ENCODE data around the gene MDH2. TPM values are rescaled to one million over a fixed set of nuclear protein-coding genes. Genes with fewer than 3 reads are reported as not detected.
"Not testable (repeated sequence)": the region's sequence is repeated elsewhere in the genome, so short reads cannot be mapped to it uniquely, and the experiment has no call there.

The MDH2 gene
- total and polyA plus RNA-seq, 8 donors, result 138 to 180 (median 156) TPM

- Histone ChIP-seq H3K4me3 (no peak overlapping the region), H3K4me1 (peaks cover 11 to 39% of the 10 kb centered on the region in 2 donors), H3K9me3 (no peaks in the 10 kb centered on the region), H3K36me3 (peaks cover 0 to 34% of the 10 kb centered on the region in 2 donors), H3K27me3 (no peaks in the 10 kb centered on the region), H3K27ac (peak overlapping the region in 1 of 2 donors; percentile 1)
- intact Hi-C loops (cut with DNase I), result no loop called here
- ATAC-seq (peak; percentile 44), DNase-seq (peak in 1 of 4 donors; percentile 58)
- TF ChIP-seq CTCF (IDR thresholded peaks at IDR 0.05), result no peak
These were observed 36.5 kb upstream of the MDH2 start for GRCh38 chr7:76011442-76011861.

- DNase-seq (no peak), ATAC-seq (no peak)
- no peaks in the 10 kb centered on the region for H3K9me3 ChIP-seq
- peaks cover 0 to 53% of the 10 kb centered on the region in 2 donors for H3K36me3 ChIP-seq
- peaks cover 0 to 15% of the 10 kb centered on the region in 2 donors for H3K4me1 ChIP-seq
- H3K27me3 ChIP-seq, result no peaks in the 10 kb centered on the region
- intact Hi-C loops (cut with DNase I), result no loop called here
- H3K27ac ChIP-seq, result no peak overlapping the region
- TF ChIP-seq CTCF (IDR thresholded peaks at IDR 0.05), result no peak
- H3K4me3 ChIP-seq, result no peak overlapping the region
These were observed 31.5 kb upstream of the MDH2 start for GRCh38 chr7:76016191-76016947.

GRCh38 chr7:76018520-76018919 is 29.4 kb upstream of the MDH2 start:
- H3K27me3 ChIP-seq; intact Hi-C loops (cut with DNase I); DNase-seq; H3K9me3 ChIP-seq; ATAC-seq; H3K27ac ChIP-seq; H3K4me3 ChIP-seq: not testable (repeated sequence)
- Histone ChIP-seq H3K4me1 (peaks cover 0 to 23% of the 10 kb centered on the region in 2 donors), H3K36me3 (peaks cover 0 to 46% of the 10 kb centered on the region in 2 donors)

GRCh38 chr7:76020031-76020714 is 27.7 kb upstream of the MDH2 start:
- peak; percentile 81 to 95 for TF ChIP-seq CTCF (IDR thresholded peaks at IDR 0.05)
- no peaks in the 10 kb centered on the region for H3K9me3 ChIP-seq
- H3K27me3 ChIP-seq, result no peaks in the 10 kb centered on the region
- H3K4me1 ChIP-seq, result peaks cover 0 to 23% of the 10 kb centered on the region in 2 donors
- ATAC-seq (peak; percentile 90), DNase-seq (peak; percentile 39 to 92 (median 70))
- no peak overlapping the region for H3K4me3 ChIP-seq
- H3K27ac ChIP-seq, result no peak overlapping the region
- H3K36me3 ChIP-seq, result peaks cover 0 to 45% of the 10 kb centered on the region in 2 donors
- intact Hi-C loops (cut with DNase I), result loop anchor here in 1 of 2 donors (5.0 kb wide), 1 partner anchor 153 kb away; no protein-coding TSS in a partner anchor

- intact Hi-C loops (cut with DNase I), result loop anchor here in 1 of 2 donors (5.0 kb wide), 1 partner anchor 155 kb away; no protein-coding TSS in a partner anchor
- ATAC-seq, result no peak
- H3K4me1 ChIP-seq, result peaks cover 0 to 23% of the 10 kb centered on the region in 2 donors
- no peak for DNase-seq
- peaks cover 0 to 52% of the 10 kb centered on the region in 2 donors for H3K36me3 ChIP-seq
- no peaks in the 10 kb centered on the region for H3K9me3 ChIP-seq
- no peak overlapping the region for H3K4me3 ChIP-seq
- no peak for TF ChIP-seq CTCF (IDR thresholded peaks at IDR 0.05)
- no peaks in the 10 kb centered on the region for H3K27me3 ChIP-seq
- peak overlapping the region in 1 of 2 donors; percentile 51 for H3K27ac ChIP-seq
These were observed 25.7 kb upstream of the MDH2 start for GRCh38 chr7:76022026-76022780.

All from left lung (tissue), 10 donors.